Retinal pigment epithelial cell (primary cell): ENCODE measurements around the gene VWDE.

Experiments used
- DNase-seq: peaks from one replicate; pipeline ENCODE4 v3.0.0-alpha.2; 2010; ENCODE audit warnings: low read depth
- H3K4me3 ChIP-seq: 2 replicates; pipeline ENCODE4 v1.5.1; 2011; ENCODE audit warnings: mild to moderate bottlenecking, low read length, control low read depth, moderate library complexity
- CTCF ChIP-seq: conservative IDR thresholded peaks from 2 replicates; pipeline ENCODE4 v1.5.1; 2011; ENCODE audit warnings: low read depth, low read length, control low read depth, inconsistent platforms

Gene VWDE

DNA sequence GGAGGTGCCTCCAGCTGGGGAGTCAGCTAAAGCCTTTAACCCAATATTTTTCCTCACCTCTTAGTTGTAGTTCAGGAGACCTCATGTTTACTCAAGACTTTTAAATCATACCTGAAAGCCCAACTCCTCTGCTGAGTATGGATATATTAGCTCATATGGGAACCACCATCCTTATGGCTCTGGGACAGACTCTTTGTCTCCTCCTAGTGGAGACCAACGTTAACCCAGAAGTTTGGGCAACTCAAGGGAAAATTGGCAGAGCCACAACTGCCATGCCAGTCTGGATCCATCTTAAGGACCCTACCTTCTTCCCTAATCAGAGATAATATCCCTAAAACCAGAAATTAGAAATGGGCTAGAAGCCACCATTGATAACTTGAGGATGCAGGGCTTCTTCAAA lies 111.8 kb downstream of the VWDE start:
- peak; percentile 41 for TF ChIP-seq CTCF
- DNase-seq, result no peak
- H3K4me3 ChIP-seq, result no peak overlapping the region

DNA sequence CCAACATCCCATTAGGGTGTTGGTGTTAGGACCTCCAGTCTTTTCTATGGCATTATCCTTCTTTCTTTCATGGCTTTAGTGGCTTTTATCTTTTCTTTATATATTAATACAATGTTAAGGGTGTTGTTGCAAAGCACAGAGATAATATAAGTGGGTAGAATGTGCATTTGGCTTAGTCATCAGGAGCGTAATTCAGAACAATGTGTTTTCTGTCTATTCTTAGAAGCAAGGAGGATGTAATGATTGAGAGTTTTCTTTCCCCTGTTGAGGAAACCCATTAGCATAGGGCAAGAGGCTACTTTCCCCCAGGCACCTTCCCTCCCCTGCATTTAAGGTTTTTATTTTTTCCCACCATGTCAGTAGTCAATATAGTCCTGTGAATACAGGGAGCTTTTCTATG lies 112.9 kb downstream of the VWDE start:
- H3K4me3 ChIP-seq, result no peak overlapping the region
- DNase-seq, result no peak
- TF ChIP-seq CTCF, result no peak

GRCh38 chr7:12289996-12290395 lies 113.7 kb downstream of the VWDE start:
- no peak overlapping the region for H3K4me3 ChIP-seq
- DNase-seq, result no peak
- TF ChIP-seq CTCF, result no peak

- H3K4me3 ChIP-seq, result no peak overlapping the region
- no peak for TF ChIP-seq CTCF
- DNase-seq, result no peak
These were observed 115.8 kb downstream of the VWDE start for GRCh38 chr7:12287901-12288300.

- DNase-seq, result peak; percentile 32
- TF ChIP-seq CTCF, result no peak
- no peak overlapping the region for H3K4me3 ChIP-seq
These were observed 122.6 kb downstream of the VWDE start for GRCh38 chr7:12281038-12281437.
